HTR-8/SVneo (cell line): Measurements from ENCODE around the gene SMYD3.
"Not testable (repeated sequence)": the region's sequence is repeated elsewhere in the genome, so short reads cannot be mapped to it uniquely, and the experiment has no call there.

Source experiments
- DNase-seq: peaks from one replicate; pipeline ENCODE4 v3.0.0; 2011; ENCODE audit warnings: low spot score, mixed read lengths; ENCODE audit not compliant: insufficient read length
- FAIRE-seq: peaks from 2 replicates; lab custom pipeline; 2011; peaks lifted over from hg19 to GRCh38; lab: Jason Lieb, UNC

Gene SMYD3

GRCh38 chr1:245754463-245754961, 752.6 kb downstream of the SMYD3 start:
- FAIRE-seq (no peak), DNase-seq (no peak)

GRCh38 chr1:245753807-245754206, 753.3 kb downstream of the SMYD3 start:
- DNase-seq, result no peak
- no peak for FAIRE-seq

GRCh38 chr1:245752561-245752960, 754.5 kb downstream of the SMYD3 start:
- no peak for FAIRE-seq
- no peak for DNase-seq

- no peak for DNase-seq
- no peak for FAIRE-seq
These were observed 755.2 kb downstream of the SMYD3 start for GRCh38 chr1:245751726-245752470.

- FAIRE-seq (no peak), DNase-seq (no peak)
These were observed 756.0 kb downstream of the SMYD3 start for GRCh38 chr1:245751116-245751515.

- DNase-seq (no peak), FAIRE-seq (no peak)
These were observed 756.8 kb downstream of the SMYD3 start for GRCh38 chr1:245750261-245750660.

- no peak for FAIRE-seq
- DNase-seq, result no peak
These were observed 758.0 kb downstream of the SMYD3 start for GRCh38 chr1:245749053-245749452.

- DNase-seq (no peak), FAIRE-seq (no peak)
These were observed 758.4 kb downstream of the SMYD3 start for GRCh38 chr1:245748646-245749045.

GRCh38 chr1:245748240-245748639, 758.8 kb downstream of the SMYD3 start:
- no peak for FAIRE-seq
- DNase-seq, result no peak

- no peak for FAIRE-seq
- DNase-seq, result no peak
These were observed 764.2 kb downstream of the SMYD3 start for GRCh38 chr1:245742896-245743295.

GRCh38 chr1:245740336-245740735, 766.7 kb downstream of the SMYD3 start:
- not testable (repeated sequence) for FAIRE-seq, DNase-seq

- DNase-seq (no peak), FAIRE-seq (no peak)
These were observed 776.3 kb downstream of the SMYD3 start for GRCh38 chr1:245730801-245731200.

- FAIRE-seq, DNase-seq: not testable (repeated sequence)
These were observed 779.0 kb downstream of the SMYD3 start for GRCh38 chr1:245728035-245728434.

- DNase-seq (no peak), FAIRE-seq (no peak)
These were observed 785.6 kb downstream of the SMYD3 start for GRCh38 chr1:245721488-245721887.

GRCh38 chr1:245718951-245719350, 788.1 kb downstream of the SMYD3 start:
- DNase-seq (no peak), FAIRE-seq (no peak)

- DNase-seq, result no peak
- FAIRE-seq, result no peak
These were observed 789.0 kb downstream of the SMYD3 start for GRCh38 chr1:245718123-245718522.

- DNase-seq, result no peak
- no peak for FAIRE-seq
These were observed 789.5 kb downstream of the SMYD3 start for GRCh38 chr1:245717611-245718010.

GRCh38 chr1:245716561-245716960, 790.5 kb downstream of the SMYD3 start:
- FAIRE-seq, result no peak

GRCh38 chr1:245715970-245716369, 791.1 kb downstream of the SMYD3 start:
- peak; percentile 92 for FAIRE-seq
- DNase-seq, result peak; percentile 65

More at GRCh38 chr1:245716561-245716960, 790.5 kb downstream of the SMYD3 start:
- no peak for DNase-seq

GRCh38 chr1:245715291-245715701, 791.8 kb downstream of the SMYD3 start:
- DNase-seq, result peak; percentile 29
- no peak for FAIRE-seq

GRCh38 chr1:245714027-245714426, 793.1 kb downstream of the SMYD3 start:
- not testable (repeated sequence) for FAIRE-seq, DNase-seq
